ENCODE measurements around the gene TAT.

The TAT gene

GRCh38 chr16:71536752-71537499, 40.0 kb downstream of the TAT start:
- no peak for DNase-seq

- no peak for DNase-seq
These were observed 44.5 kb downstream of the TAT start for GRCh38 chr16:71532366-71532765.

GRCh38 chr16:71528863-71529262, 48.0 kb downstream of the TAT start:
- no peak for DNase-seq

- no peak for DNase-seq
These were observed 48.6 kb downstream of the TAT start for GRCh38 chr16:71528257-71528656.

GRCh38 chr16:71526111-71526631, 50.7 kb downstream of the TAT start, which contains the start of gene CHST4:
CHST4 (plus strand) TSS chr16:71526426; CDS start chr16:71536678, 10,252 bp downstream.
- DNase-seq = no peak

- DNase-seq = no peak
These were observed 52.0 kb downstream of the TAT start for GRCh38 chr16:71524566-71525553.

- no peak for DNase-seq
These were observed 56.3 kb downstream of the TAT start for GRCh38 chr16:71520550-71520949.
